Neuron (in vitro differentiated cells): ENCODE data around the gene ZNF670.
"Not testable (repeated sequence)": the region's sequence is repeated elsewhere in the genome, so short reads cannot be mapped to it uniquely, and the experiment has no call there.

Source experiments
- H2AFZ ChIP-seq: one replicate; pipeline ENCODE4 v1.6.1; 2013; ENCODE audit warnings: low read depth, mild to moderate bottlenecking, inconsistent platforms, low read length, moderate library complexity
- H3K27me3 ChIP-seq: one replicate; pipeline ENCODE4 v1.6.1; 2013; ENCODE audit warnings: low read length; ENCODE audit not compliant: insufficient read depth
- H3K36me3 ChIP-seq: one replicate; pipeline ENCODE4 v1.6.1; 2013; ENCODE audit warnings: low read length; ENCODE audit not compliant: insufficient read depth
- H3K4me1 ChIP-seq: one replicate; pipeline ENCODE4 v1.6.1; 2013; ENCODE audit warnings: low read length; ENCODE audit not compliant: insufficient read depth
- H3K4me3 ChIP-seq: 2 replicates; pipeline ENCODE4 v1.5.1; 2013; ENCODE audit warnings: mild to moderate bottlenecking, low read length, moderate library complexity
- H3K9me3 ChIP-seq: one replicate; pipeline ENCODE4 v1.6.1; 2013; ENCODE audit warnings: low read length

Gene ZNF670

DNA sequence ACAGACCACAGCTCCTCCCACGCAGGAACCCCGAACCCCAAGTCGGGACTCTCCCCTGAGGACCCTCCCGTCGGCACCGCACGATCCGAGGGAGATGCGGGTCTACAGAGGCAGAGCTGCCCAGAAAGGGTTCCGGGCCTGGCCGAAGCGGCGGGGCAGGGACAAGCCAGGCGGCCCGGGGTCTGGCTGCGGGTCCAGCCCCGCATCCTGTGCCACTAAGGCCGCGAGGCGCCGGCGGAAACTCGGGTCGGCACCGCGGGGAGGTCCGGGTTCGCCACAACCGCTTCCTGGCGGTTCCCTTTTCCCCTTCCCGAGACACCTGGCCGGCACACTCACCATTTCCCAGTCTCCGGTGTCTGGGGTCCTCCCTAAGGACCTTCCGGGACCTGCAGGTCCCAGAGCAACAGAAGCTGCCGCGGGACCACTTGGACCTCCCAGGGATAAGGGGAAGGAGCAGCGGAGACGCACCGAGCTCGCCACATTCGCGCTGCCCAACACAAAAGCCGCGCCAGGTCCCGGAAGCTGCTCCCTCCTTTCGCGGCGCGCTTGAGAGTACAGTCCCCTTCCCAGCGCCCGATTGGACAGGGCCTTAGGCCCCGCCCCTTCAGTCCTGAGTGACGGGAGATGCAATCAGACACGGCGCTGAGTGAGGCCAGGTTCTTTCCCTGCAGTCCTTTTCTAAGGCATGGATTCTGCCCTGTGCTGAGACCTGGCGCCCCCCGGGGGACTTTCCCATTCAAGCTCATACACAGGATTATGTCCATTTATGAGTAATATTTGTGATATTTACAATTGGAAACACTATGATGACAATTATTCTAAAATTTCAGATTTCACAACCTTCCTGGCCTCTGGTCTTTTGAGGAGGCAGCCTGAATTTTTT lies at the start of gene ZNF670:
Gene ZNF670, minus strand, starts transcription at position 554 of the 883 bp plus-strand sequence. Its CDS starts 215 bp downstream, at position 339.
- peak within 1 kb of the TSS; percentile 86 for H2AFZ ChIP-seq
- H3K9me3 ChIP-seq, result peaks cover 22% of the 10 kb centered on the region
- no peaks in the 10 kb centered on the region for H3K27me3 ChIP-seq
- peaks cover 10% of the 10 kb centered on the region for H3K4me1 ChIP-seq
- peak within 1 kb of the TSS; percentile 70 for H3K4me3 ChIP-seq
- H3K36me3 ChIP-seq, result peaks cover 12% of the 10 kb centered on the region

DNA sequence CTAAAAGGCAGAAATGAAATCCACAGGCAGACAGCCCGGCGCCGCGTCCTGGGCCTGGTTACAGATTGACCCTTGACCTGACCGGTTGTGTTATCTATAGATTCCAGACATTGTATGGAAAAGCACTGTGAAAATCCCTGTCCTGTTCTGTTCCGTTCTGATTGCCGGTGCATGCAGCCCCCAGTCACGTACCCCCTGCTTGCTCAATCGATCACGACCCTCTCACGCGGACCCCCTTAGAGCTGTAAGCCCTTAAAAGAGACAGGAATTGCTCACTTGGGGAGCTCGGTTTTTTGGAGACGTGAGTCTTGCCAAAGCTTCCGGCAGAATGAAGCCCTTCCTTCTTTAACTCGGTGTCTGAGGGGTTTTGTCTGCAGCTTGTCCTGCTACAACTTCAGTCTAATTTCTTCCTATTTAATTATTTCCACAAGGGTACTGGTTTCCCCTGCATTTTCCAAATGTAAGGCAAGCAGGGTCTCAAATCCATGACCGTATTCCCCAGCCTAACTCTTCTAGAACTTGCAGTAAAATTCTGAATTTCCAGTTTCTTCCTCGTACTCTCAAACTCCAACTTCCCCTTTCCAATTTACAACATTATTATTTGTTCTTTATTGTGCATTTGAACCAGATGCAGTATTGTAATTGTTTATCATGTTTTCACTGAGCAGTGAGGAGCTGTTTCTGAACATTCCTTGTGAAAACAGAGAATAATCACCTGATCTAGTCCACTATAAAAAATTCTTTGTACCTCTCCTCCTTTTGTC lies 49.1 kb upstream of the ZNF670 start:
- not testable (repeated sequence) for H3K9me3 ChIP-seq, H3K27me3 ChIP-seq, H3K36me3 ChIP-seq, H3K4me1 ChIP-seq, H2AFZ ChIP-seq
- H3K4me3 ChIP-seq, result peak overlapping the region; percentile 36

DNA sequence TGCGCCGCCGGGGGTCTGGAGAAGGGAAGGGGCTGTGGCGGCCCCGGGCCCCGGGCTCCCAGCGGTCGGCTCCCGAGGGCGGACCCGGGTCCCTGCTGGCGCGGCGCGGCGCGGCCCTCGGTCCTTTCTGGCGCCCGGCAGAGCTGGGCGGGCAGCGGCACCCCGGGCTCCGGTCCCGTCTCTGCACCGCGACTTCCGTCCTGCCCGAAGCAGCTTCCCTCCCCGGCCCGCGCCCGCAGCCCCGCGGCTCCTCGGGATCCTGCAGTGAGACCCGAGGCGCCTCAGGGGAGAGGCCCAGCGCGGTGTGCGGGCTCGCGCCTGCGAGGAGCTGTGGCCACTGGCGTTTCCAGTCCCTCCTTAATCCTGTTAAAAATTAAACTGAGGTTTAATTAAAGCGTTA lies 48.0 kb upstream of the ZNF670 start:
- H3K27me3 ChIP-seq, H3K9me3 ChIP-seq, H3K4me1 ChIP-seq, H2AFZ ChIP-seq, H3K4me3 ChIP-seq, H3K36me3 ChIP-seq: not testable (repeated sequence)

DNA sequence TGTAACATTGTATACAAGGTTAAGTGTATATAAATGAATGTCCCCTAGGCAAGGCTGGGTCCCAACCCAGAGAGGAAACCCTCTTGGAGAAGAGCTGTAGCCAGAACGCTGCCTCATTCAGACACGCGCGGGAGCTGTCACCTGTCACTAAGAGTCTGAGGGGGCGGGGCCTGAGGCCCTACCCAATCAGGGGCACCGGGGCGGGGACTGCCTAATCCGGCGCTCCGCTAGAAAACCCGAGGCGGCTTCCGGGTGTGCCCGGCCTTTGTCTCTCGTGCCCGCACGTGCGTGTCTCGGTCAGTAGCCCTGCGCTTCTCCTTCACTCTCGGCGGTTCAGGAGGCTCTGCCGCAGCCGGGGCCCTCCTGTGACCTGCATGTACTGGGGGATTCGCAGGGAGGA lies 47.6 kb upstream of the ZNF670 start:
- not testable (repeated sequence) for H3K4me1 ChIP-seq, H2AFZ ChIP-seq, H3K27me3 ChIP-seq, H3K4me3 ChIP-seq, H3K36me3 ChIP-seq, H3K9me3 ChIP-seq

DNA sequence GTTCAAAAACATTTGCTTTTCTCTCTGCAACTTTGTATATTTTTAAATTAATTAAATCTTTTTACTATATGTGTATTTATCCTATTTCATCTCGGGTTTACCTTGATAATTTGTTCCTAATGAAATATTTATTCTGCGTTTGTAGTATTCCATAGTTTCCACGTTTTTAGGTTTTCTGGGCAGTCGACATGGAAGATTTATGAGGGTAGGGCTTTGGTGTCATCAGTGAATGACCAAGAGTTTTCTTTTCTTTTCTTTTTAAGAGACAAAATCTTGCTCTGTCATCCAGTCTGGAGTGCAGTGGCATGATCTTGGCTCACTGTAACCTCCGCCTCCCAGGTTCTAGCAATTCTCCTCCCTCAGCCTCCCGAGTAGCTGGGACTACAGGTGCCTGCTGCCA lies 42.8 kb upstream of the ZNF670 start:
- H2AFZ ChIP-seq, result no peak overlapping the region
- H3K4me3 ChIP-seq, result no peak overlapping the region
- H3K27me3 ChIP-seq, result no peaks in the 10 kb centered on the region
- H3K36me3 ChIP-seq, result no peaks in the 10 kb centered on the region
- no peaks in the 10 kb centered on the region for H3K4me1 ChIP-seq
- peaks cover 5% of the 10 kb centered on the region for H3K9me3 ChIP-seq

DNA sequence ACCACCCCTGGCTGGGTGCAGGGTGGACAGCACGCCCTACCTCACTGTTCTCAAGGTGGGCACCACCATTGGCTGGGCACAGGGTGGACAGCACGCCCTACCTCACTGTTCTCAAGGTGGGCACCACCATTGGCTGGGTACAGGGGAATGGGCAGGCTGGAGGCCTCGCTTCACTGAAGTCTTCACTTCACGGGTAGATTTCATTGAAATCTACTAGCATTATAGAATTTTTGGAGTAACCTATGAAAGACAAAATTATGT lies 41.7 kb upstream of the ZNF670 start:
- not testable (repeated sequence) for H3K4me1 ChIP-seq, H2AFZ ChIP-seq, H3K4me3 ChIP-seq, H3K27me3 ChIP-seq, H3K36me3 ChIP-seq, H3K9me3 ChIP-seq

DNA sequence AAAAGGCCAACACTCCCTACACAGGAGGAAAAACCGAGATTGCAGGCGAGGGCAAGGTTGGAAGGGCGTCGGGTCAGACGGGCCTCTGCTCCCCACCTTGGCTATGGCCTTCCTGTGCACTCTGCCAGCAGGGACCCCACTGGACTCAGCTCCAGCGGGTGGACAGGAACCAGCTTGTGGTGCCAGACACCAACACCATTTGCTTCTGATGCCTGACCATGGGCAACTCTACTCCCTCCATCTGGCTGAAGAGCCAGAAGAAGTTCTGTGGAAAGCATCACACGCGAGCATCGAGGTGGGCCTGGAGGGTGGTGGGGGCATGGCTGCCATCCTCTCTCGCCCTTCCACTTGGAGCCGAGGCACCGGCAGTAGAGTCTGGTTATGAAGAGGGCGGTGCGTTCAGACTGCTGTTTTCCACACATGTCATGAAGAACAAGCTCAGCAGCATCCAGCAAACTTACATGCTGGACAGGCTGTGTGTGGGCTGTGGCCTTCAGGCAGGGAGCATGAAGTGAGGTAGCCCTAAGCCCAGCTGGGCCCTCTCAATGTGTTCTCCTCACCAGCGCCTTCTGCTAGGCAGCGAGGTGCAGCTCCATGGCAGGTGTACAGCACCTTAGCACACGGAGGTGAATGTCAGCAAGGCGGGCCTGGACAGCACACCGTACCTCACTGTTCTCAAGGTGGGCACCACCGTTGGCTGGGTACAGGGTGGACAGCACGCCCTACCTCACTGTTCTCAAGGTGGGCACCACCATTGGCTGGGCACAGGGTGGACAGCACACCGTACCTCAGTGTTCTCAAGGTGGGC lies 41.2 kb upstream of the ZNF670 start:
- H3K4me1 ChIP-seq, result no peaks in the 10 kb centered on the region

DNA sequence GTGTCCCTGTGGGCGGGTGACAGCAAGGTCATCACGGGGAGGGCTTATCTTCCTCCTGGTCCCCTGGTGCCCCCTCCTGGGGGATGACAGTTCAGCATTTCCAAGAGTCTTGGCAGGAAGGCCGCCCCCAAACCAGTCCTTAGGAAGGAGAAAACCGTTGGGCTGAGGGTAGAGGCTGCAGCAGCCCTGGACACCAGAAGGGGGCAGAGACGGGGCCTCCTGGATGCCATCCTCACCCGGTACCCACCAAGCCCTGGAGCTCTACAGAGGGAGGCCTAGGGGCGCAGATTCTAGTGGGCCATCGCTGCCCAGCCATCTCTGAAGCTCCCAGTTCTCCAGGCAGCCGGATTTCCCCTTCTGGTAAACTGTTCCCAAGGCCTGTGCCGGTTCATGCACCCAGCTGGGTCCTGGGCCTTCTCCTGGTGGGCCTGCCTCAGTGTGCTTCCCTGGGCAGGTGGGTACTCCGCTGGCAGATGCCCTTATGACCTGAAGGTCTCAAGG lies 40.4 kb upstream of the ZNF670 start:
- no peak overlapping the region for H3K4me3 ChIP-seq
- no peaks in the 10 kb centered on the region for H3K4me1 ChIP-seq

More for the DNA sequence above, 41.2 kb upstream of the ZNF670 start:
- no peak overlapping the region for H2AFZ ChIP-seq
- H3K9me3 ChIP-seq, result peaks cover 3% of the 10 kb centered on the region
- no peaks in the 10 kb centered on the region for H3K27me3 ChIP-seq
- H3K4me3 ChIP-seq, result no peak overlapping the region
- no peaks in the 10 kb centered on the region for H3K36me3 ChIP-seq

DNA sequence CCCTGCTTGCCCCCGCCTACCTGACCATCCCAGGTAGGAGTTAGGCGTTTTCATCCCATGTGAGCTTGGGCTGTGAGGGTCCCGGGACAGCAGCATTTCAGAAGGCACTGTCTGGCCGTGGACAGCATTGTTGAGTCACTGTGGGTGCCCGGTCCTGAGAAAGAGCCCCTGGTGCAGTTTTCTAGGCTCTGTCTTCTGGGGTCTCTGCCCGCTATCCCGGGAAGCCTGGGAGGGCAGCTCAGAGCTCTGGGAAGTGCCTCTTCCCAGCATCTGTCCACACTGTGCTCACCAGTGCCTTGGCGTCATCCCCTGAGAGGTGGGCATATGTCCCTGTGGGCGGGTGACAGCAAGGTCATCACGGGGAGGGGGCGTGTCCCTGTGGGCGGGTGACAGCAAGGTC lies 36.9 kb upstream of the ZNF670 start:
- no peak overlapping the region for H2AFZ ChIP-seq
- H3K36me3 ChIP-seq, result no peaks in the 10 kb centered on the region
- no peaks in the 10 kb centered on the region for H3K9me3 ChIP-seq
- H3K4me3 ChIP-seq, result no peak overlapping the region
- H3K27me3 ChIP-seq, result no peaks in the 10 kb centered on the region
- peaks cover 6% of the 10 kb centered on the region for H3K4me1 ChIP-seq

More for the DNA sequence above, 40.4 kb upstream of the ZNF670 start:
- H3K27me3 ChIP-seq, result no peaks in the 10 kb centered on the region
- H3K9me3 ChIP-seq, result peaks cover 3% of the 10 kb centered on the region
- H2AFZ ChIP-seq, result no peak overlapping the region
- H3K36me3 ChIP-seq, result no peaks in the 10 kb centered on the region

DNA sequence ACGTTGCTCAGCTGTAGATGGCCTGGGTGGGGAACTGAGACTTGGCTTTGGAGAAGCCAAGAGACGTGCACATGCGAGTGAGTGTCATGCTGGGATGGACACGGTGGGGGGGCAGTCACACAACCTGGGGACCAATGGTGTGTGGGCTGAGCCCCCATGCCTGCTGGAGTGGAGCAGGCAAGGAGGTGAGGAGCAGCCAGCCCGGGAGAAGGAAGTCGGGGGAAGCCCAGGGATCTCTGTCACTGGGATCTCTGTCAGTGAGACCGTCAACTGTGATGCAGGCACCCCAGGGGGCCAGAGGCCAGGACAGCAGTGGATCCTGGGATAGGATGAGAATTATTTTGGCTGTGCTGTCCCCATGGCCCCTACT lies 36.5 kb upstream of the ZNF670 start:
- H3K4me1 ChIP-seq, result peaks cover 6% of the 10 kb centered on the region
- H3K27me3 ChIP-seq, result no peaks in the 10 kb centered on the region
- H3K4me3 ChIP-seq, result no peak overlapping the region
- H3K36me3 ChIP-seq, result no peaks in the 10 kb centered on the region
- H3K9me3 ChIP-seq, result no peaks in the 10 kb centered on the region
- no peak overlapping the region for H2AFZ ChIP-seq

DNA sequence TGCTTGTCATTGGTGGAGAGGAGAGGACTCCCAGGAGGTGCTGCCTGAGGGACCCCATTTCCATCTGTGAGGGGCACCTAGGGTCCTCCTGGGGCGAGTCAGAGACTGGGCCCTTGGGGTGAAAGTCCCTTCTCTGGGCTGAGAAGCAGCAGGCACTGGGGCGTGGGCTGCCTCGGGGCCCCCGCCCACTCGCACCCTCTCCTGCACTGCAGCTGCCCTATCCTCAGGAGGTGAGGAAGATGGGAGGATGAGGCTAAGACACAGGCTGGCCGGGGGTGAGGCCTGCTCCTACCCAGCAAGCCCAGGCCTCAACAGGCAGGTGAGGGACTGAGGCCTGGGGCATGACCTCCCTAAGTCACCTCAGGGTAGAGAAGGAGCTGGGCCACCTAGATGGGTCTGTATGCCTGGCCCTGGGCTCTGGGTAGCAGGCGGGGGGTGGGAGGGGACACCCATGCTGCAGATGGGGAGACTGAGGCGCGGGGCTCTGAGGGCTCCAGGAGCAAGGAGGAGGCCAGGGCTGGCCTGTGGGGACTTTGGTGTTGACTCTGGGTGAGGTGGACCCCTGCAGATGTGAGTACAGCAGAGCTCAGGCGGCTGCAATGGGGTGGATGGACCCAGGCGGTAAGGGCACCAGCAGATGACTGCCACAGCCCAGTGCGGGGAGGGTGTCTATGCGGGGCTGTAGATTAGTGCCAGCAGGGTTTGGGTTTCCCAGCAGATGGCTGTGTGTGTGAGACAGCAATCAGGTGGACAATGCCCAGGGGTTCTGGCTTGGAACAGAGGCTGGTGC lies 35.9 kb upstream of the ZNF670 start:
- Histone ChIP-seq H3K4me1 (peaks cover 6% of the 10 kb centered on the region), H3K4me3 (no peak overlapping the region), H3K27me3 (no peaks in the 10 kb centered on the region), H3K9me3 (no peaks in the 10 kb centered on the region), H2AFZ (no peak overlapping the region), H3K36me3 (no peaks in the 10 kb centered on the region)

DNA sequence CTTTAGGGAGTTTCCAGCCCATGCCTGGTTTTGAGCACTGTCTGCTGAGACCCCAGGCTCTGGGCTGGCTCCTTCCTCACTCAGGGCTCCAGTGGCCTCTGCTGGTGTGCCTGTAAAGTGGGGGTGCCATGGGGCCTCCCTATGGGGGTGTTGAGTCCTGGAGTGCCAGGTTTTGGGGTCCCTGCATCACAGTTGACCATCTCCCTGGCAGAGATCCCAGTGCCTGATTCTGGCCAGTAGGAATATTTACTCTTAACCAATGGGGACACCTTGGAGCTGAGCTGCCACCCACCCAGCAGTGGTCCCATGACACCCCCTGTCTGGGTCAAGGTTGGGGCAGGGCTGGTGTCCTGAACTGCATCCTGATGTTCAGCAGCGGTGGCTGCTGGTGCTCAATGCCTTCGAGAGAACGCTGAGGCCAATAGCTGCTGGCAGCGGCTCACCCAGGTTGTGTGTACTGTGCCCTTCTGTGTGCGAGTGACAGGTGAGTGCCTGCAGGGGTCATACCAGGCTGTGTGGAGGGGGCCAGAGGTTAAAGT lies 35.2 kb upstream of the ZNF670 start:
- no peaks in the 10 kb centered on the region for H3K9me3 ChIP-seq
- H3K4me1 ChIP-seq, result peaks cover 6% of the 10 kb centered on the region
- no peaks in the 10 kb centered on the region for H3K36me3 ChIP-seq
- no peak overlapping the region for H3K4me3 ChIP-seq
- H2AFZ ChIP-seq, result no peak overlapping the region
- H3K27me3 ChIP-seq, result no peaks in the 10 kb centered on the region
